ENCODE data around the gene COMP. TPM values are rescaled to one million over a fixed set of nuclear protein-coding genes. Genes with fewer than 3 reads are reported as not detected.
A peak's percentile ranks its signal among the peaks of the same experiment; 100 is the strongest.

COMP gene
- total RNA-seq, 6 donors from 2014 or later, result 1.8 to 8.5 (median 4.3) TPM; not detected in 2

GRCh38 chr19:18760440-18761383 is 30.4 kb downstream of the COMP start:
- no peak overlapping the region for H3K27ac ChIP-seq
- TF ChIP-seq POLR2A (IDR thresholded peaks at IDR 0.05) (no peak), POLR2AphosphoS5 (IDR thresholded peaks at IDR 0.05) (no peak), EP300 (IDR thresholded peaks at IDR 0.05) (no peak)
- TF ChIP-seq, protein P1, sequence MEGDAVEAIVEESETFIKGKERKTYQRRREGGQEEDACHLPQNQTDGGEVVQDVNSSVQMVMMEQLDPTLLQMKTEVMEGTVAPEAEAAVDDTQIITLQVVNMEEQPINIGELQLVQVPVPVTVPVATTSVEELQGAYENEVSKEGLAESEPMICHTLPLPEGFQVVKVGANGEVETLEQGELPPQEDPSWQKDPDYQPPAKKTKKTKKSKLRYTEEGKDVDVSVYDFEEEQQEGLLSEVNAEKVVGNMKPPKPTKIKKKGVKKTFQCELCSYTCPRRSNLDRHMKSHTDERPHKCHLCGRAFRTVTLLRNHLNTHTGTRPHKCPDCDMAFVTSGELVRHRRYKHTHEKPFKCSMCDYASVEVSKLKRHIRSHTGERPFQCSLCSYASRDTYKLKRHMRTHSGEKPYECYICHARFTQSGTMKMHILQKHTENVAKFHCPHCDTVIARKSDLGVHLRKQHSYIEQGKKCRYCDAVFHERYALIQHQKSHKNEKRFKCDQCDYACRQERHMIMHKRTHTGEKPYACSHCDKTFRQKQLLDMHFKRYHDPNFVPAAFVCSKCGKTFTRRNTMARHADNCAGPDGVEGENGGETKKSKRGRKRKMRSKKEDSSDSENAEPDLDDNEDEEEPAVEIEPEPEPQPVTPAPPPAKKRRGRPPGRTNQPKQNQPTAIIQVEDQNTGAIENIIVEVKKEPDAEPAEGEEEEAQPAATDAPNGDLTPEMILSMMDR (IDR thresholded peaks at IDR 0.05), result no peak
- no peaks in the 10 kb centered on the region for H3K27me3 ChIP-seq
- ATAC-seq (ENCODE audit: low FRiP score in 2 of 2) (no peak), DNase-seq (peak in 1 of 2 donors; percentile 72)
- peaks cover 19 to 45% (median 31%) of the 10 kb centered on the region in 4 donors for H3K4me1 ChIP-seq
- H3K9me3 ChIP-seq, result no peaks in the 10 kb centered on the region
- H3K4me3 ChIP-seq, result no peak overlapping the region
- 95 to 99% methylated on average over 18 to 20 of the region's 27 CpGs for WGBS, 2 donors
- H3K36me3 ChIP-seq, result peaks cover 0 to 3% (median 0%) of the 10 kb centered on the region in 4 donors

DNA sequence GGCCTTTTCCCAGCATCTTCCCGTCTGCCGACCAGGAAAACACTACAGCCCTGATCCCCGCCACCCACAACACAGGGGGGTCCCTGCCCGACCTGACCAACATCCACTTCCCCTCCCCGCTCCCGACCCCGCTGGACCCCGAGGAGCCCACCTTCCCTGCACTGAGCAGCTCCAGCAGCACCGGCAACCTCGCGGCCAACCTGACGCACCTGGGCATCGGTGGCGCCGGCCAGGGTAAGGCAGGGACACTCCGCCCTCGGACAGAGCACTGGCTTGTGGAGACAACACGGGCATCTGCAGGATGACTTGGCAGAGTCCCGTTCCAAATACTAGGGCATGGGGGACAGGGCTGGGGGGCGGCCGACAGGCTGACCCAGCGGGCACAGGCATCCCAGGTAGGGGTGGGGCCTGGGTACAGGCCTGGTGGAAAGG is 31.1 kb downstream of the COMP start:
- H3K9me3 ChIP-seq, result no peaks in the 10 kb centered on the region
- no peaks in the 10 kb centered on the region for H3K27me3 ChIP-seq
- DNase-seq (peak in 1 of 2 donors; percentile 79), ATAC-seq (ENCODE audit: low FRiP score in 2 of 2) (no peak)
- no peak overlapping the region for H3K4me3 ChIP-seq
- H3K4me1 ChIP-seq, result peaks cover 19 to 42% (median 31%) of the 10 kb centered on the region in 4 donors
- no peak overlapping the region for H3K27ac ChIP-seq
- H3K36me3 ChIP-seq, result peaks cover 0 to 3% (median 0%) of the 10 kb centered on the region in 4 donors
- 91 to 94% methylated on average over 14 to 17 of the region's 22 CpGs for WGBS, 2 donors
- TF ChIP-seq, protein P1 (IDR thresholded peaks at IDR 0.05), result no peak
- TF ChIP-seq POLR2AphosphoS5 (IDR thresholded peaks at IDR 0.05) (no peak), EP300 (IDR thresholded peaks at IDR 0.05) (no peak), POLR2A (IDR thresholded peaks at IDR 0.05) (no peak)

GRCh38 chr19:18759304-18759994 is 31.7 kb downstream of the COMP start:
- Histone ChIP-seq H3K4me3 (no peak overlapping the region), H3K4me1 (peaks cover 19 to 37% (median 30%) of the 10 kb centered on the region in 4 donors), H3K27me3 (no peaks in the 10 kb centered on the region), H3K36me3 (peaks cover 0 to 3% (median 0%) of the 10 kb centered on the region in 4 donors), H3K27ac (no peak overlapping the region), H3K9me3 (no peaks in the 10 kb centered on the region)
- DNase-seq (peak in 1 of 2 donors; percentile 50), ATAC-seq (ENCODE audit: low FRiP score in 2 of 2) (no peak)
- 90 to 92% methylated on average over 13 to 15 of the region's 19 CpGs for WGBS, 2 donors
- no peak for TF ChIP-seq POLR2AphosphoS5 (IDR thresholded peaks at IDR 0.05)
- TF ChIP-seq, protein P1 (IDR thresholded peaks at IDR 0.05), result no peak
- no peak for TF ChIP-seq POLR2A (IDR thresholded peaks at IDR 0.05)
- TF ChIP-seq EP300 (IDR thresholded peaks at IDR 0.05), result no peak

DNA sequence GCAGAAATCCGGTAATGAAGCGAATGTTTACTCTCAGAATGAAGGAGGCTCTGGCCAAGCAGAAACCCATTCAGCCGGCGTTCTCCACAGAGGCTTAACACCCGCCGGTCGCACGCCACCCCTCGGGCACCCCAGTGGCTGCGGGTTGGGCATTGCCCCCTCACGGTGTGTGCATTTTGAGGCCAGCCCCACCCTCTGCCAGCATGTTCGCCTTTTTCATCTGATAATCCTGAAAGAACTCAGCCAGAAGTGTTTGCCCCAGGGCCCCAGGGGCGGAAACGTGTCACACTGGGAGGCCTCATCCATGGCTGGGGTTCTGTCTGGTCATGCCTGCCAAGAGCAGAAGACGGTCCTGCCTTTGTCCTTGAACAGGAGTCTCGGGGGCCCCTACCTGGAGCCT is 34.2 kb downstream of the COMP start:
- no peak for ATAC-seq (ENCODE audit: low FRiP score in 2 of 2)
- 63 to 66% methylated on average over 12 to 16 of the region's 16 CpGs for WGBS, 2 donors
- TF ChIP-seq POLR2A (IDR thresholded peaks at IDR 0.05), result no peak
- no peak for TF ChIP-seq EP300 (IDR thresholded peaks at IDR 0.05)
- TF ChIP-seq, protein P1 (IDR thresholded peaks at IDR 0.05), result no peak
- TF ChIP-seq POLR2AphosphoS5 (IDR thresholded peaks at IDR 0.05), result no peak
- H3K4me3 ChIP-seq, result no peak overlapping the region
- H3K9me3 ChIP-seq, result no peaks in the 10 kb centered on the region
- DNase-seq, result peak; percentile 65 to 79
- H3K36me3 ChIP-seq, result peaks cover 0 to 17% (median 6%) of the 10 kb centered on the region in 4 donors
- no peaks in the 10 kb centered on the region for H3K27me3 ChIP-seq
- H3K27ac ChIP-seq, result peak overlapping the region in 2 of 4 donors; percentile 16 to 59
- H3K4me1 ChIP-seq, result peaks cover 2 to 13% (median 7%) of the 10 kb centered on the region in 4 donors
